ENCODE data around the gene MRM2.

The MRM2 gene

DNA sequence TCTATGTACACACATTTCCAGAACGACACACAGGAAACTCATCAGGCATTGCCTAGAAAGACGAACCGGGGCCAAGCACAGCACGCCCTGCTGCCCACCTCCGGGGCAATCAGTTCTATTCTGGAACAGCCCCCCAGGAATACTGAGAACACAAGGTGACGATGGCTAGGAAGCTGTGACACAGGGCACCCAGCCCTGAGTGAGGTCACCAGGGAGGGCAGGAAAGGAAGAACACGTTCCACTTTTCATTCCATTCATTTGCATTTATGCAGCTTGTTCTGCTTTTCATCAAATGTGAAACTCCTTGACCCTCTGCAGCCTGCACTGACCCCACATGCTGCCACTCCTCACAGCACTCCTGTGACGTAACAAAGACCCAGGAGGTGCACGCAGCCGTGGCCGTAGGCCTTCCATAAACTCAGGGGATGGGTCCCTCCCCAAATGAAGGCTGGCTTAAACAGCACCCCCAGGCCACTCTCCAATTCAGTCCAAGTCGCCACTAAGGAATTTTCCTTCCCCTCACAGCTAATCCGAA is 38.2 kb downstream of the MRM2 start:
- no peak for DNase-seq (ENCODE audit: low read depth, low spot score)

DNA sequence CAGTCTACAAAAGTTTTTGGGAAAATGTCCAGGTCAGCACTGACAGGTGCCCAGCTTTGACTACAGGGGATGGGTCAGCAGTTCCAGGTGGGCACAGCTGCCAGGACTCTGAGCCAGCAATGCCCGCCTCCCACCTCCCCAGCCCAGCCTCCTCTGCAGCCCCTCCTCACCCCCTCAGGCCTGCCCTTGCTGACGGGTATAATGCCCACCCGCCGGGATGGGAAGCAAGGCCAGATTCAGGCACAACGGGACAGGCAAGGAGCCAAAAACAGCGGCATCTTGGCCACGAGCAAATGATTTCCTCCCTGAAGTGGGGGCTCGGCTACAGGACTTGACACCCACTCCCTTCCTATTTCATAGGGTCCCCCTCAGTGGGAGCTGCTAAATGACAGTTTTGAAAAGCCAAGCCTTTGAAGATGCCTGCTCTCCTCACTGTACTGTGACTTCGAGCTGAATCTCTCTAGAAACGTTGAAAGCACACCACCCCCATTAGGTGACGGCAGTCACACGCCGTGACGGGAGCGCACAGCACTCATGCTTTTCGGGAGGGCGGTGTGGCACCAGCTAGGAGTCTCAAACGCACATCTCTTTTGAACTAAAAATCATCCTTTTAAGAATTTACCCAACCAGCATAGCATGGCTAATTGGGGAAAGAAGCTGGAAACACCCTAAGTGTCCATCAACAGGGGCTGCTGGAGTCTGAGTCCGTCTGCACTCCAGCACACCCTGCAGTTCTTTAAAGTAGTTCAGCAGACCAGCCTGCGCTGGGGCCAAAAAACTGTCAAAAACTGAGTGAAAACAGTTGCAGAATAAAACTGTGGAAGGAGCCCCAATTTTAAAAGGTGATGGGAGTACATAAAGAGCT is 38.9 kb downstream of the MRM2 start:
- DNase-seq (ENCODE audit: low read depth, low spot score): no peak

DNA sequence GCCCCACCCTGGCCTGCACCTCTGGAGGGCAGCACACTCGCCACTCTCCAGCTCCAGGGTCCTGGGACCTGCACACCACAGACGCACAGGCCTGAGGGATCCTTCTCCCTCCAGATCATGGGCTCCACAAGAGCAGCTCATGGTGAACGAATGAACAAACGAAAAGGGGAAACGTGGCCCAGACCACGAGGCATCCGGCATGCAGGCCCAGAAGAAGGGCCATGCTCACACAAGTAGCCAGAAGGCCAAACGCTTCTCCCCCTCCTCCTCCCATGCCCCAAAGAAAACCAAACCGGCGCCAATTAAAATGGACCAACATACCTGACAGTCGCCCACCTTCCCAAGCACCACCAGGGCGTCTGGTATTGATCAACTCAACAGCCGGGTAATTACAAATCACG is 39.6 kb downstream of the MRM2 start:
- DNase-seq (ENCODE audit: low read depth, low spot score): no peak

DNA sequence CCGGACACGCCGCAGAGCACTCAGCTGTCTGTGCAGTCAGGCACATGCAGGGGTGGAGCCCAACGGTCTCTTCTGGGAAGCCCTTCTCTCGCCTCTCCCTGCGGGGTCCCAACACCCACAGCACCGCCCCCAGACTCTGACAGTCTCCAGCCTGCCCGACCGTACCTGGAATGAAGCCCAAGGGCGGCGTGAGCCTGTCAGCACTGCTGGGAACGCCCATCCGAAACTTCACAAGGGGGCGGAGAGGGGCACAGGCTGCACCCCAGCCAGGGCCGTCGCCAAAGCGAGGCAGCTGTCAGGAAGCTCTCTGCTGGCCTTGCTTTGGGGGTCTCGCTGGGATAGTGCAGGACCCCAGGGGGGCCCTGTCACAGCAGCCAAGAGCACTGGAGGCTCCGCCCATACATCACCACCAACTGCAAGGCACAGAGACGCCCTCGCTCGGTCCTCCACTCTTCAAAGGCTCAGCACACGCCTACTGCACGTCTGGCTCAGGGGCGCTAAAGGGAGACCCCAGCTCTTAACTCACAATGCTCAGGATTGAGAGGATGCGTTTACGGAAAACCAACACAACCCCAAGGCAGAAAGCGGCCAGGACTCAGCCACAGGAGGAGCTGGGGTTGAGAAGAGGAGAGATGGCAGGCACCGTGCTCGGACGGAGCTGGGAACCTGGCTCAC is 40.2 kb downstream of the MRM2 start:
- no peak for DNase-seq (ENCODE audit: low read depth, low spot score)

DNA sequence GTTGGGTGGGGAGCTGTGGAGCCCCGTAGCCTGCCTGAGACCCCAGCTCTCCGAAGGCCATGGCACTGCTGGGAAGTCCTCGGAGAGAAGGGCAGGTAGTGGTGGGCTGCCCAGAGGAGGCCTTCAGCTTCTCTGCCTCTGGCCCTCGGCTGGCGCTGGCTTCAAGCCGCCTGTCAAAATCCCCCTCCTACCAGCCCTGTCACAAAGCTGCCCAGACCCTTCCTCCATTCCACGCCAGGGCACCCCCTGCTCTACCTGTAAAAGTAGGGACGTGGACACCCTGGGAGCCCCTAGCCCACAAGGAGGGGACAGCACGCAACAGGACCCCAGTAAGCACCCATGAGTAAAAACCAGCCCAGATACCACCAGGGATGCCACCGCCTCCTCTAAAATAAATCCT is 40.9 kb downstream of the MRM2 start:
- no peak for DNase-seq (ENCODE audit: low read depth, low spot score)

DNA sequence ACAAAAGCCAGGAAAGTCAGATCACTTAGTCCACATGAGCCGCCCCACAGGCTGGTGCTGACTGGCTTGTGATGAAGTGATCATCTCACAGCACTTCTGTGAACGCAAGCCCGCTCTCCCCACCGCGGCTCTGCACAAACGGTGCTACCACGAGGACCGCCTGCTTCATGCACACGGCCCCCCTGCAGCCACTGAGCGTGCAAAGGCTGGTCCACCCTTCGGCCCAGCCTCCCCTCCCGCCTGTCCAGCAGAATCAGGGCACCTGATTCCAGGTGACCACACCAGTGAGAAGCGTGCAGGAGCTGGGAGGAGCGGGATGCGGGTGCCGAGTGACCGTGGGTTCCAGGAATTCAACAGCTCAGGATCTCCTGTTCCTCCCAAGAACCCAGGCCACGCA is 41.4 kb downstream of the MRM2 start:
- no peak for DNase-seq (ENCODE audit: low read depth, low spot score)

GRCh38 chr7:2199956-2200583 is 41.9 kb downstream of the MRM2 start:
- no peak for DNase-seq (ENCODE audit: low read depth, low spot score)

DNA sequence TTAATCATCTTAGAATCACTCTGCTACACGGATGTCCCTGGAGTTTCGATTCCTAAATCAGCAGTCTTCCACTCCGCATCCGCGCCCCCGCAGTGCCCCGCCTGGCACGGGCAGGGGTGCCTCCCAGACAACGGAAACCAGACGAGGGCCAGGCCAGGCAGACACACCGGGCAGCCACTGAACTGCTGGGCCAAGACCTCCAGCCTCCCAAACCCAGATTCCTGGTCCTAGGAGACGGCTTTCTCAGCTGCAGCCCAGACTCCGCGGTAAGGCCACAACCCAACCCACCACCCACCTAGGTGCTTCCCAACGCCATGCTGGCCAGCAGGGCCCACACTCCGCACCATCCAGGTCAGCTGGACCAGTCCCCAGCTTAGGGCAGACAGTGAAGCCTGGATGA is 42.5 kb downstream of the MRM2 start:
- DNase-seq (ENCODE audit: low read depth, low spot score): no peak

GRCh38 chr7:2198760-2199159 is 43.2 kb downstream of the MRM2 start:
- DNase-seq (ENCODE audit: low read depth, low spot score): no peak

DNA sequence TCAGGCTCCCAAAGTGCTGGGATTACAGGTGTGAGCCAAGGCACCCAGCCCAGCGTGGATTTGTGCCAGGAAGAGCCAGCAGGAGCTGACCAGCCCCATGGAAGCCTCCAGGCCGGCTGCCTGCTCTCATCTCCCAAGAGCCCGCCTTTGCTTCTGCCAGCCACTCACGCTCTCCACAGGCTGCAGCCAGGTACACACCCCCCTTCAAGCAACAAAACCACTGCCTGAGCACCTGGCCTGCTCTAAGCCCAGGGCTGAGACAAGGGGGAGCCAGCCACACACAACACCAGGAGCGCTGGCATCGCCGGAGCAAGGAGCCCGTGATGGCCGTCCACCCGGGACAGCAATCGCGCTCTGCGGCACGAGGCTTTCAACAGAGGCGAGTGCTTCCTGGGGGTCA is 43.8 kb downstream of the MRM2 start:
- DNase-seq (ENCODE audit: low read depth, low spot score): no peak

DNA sequence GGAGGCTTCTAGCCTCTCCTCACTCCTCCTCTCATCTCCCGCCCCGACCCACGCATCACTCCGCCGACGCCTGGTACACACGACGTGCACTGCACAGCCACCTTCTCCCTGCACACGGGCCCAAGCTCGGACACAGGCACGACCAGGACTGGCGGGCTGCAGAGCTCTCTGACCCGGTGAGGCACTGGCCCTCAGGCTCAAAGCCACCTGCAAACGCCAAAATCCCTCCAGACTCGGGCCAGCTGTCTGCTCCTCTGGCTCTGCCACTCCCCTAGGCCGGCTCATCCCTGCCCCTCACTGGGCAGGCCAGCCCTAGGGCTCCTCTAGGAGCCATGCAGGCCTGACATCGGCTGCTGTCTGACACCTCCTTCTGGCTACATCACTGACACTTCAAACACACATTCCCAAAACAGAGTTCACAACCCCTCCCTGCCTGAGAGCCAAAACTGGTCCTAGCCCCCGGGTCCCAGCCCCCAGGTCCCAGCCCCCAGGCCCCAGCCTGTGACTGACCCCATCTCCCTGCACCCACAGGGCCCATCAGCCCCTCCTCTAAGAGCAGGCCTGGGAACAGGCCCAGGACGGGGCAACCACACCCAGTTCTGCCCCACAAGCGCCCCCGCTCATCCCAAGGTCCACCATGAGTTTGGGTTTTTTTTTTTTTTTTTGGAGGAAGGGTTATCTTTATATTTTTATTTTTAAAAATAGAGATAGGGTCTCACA is 44.4 kb downstream of the MRM2 start:
- DNase-seq (ENCODE audit: low read depth, low spot score): no peak

DNA sequence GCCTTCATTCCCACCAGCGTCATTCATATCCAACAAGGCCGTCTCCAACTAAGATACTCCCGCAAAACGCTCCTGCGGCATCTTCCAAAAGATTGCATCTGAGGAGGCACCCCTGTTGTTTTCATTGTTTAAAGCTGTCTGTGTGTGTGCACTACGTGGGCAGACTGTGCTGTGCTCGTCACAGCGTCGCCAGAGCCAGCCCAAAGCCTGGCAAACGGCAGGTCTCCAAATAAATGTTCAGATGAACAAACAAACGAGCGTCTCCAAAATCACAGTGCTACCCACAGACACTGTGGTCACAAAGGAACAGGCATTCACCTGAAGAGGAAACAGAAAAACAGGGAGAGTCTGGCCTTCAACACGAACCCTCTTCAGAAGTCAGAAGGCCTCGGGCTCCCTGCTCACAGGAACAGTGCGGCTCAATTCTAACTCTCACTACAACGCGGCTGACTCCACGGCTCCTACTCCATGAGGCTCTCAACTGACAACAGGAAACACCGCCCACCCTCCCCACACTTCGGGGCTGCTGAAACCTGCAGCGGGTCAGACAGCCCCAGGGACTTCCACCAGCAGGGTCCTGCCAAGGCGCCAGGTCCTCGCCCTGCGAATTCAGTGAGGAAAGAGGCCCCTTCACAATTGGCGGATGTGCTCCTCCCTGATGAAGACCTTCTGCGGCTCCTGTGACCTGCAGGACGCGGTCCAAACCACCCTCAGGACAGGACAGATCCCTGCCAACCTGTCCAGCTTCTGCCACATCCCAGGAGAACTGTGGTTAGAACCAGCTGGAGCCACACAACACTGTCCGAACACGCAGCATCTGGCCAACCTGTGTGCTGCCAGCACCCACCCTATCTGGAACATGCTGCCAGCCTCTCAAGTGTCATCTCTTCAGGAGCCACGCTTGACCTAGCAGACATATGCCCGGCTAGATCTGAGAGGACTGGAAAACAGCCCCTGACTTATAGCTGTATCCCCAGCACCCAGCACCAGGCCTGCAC is 45.3 kb downstream of the MRM2 start:
- DNase-seq (ENCODE audit: low read depth, low spot score): no peak

DNA sequence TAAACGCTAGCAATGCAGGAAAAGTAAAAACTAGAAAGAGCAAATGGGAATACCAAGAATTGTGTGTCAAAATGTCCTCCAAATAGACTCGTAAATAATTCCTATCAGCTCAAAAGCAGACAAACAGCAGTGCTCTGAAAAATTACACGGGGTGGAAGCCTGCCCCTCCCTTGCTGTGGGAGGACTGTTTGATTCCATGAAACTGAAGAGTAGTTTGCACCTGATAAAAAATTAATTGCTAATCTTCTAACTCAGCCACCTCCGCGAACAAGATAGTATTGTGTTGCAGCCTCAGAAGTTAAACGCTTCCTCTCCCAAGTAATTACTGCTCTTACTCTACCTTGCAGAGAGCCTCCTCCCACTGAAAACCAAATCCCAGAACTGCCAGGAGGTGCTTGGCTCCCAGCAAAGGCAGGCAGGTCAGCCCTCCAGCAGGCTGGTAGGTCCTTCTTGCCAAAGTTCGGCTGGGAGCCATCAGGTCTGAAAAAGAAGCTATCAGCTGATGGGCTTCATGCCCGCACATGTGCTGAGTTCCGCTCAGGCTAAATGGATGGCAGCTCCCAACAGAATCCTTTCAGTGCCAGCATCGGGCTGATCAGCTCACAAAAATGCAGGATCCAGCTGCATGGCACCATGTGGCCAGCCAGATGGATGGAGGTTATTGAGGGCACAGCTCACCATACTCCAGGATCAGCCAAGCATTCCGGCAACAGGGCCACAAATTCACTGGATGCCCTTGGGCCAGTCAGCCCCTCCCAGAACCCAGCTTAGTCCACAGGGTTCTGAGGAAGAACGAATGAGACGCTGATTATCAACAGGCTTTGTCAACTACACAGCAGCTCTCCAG is 46.4 kb downstream of the MRM2 start:
- no peak for DNase-seq (ENCODE audit: low read depth, low spot score)

- DNase-seq (ENCODE audit: low read depth, low spot score): no peak
Measured at GRCh38 chr7:2193575-2194305, 48.3 kb downstream of the MRM2 start.

- no peak for DNase-seq (ENCODE audit: low read depth, low spot score)
Measured at GRCh38 chr7:2192831-2193534, 49.0 kb downstream of the MRM2 start.

DNA sequence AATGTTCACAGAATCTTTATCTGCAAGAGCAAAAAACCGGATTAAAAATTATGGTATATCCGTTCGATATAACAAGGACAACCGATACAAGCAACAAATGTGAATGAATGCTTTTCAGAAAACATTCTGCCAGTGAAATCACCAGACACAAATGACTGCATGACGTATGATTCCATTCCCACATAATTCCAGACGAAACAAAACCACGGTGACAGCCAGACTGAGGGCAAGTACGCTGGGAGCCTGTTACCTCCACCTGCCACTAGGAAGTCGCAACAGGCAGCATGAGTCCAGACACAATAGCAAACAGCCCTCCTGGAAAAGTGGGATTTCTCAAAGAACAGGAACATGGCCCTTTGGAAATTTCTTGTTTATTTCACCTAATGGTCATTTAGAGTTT is 51.0 kb downstream of the MRM2 start:
- DNase-seq (ENCODE audit: low read depth, low spot score): no peak

- DNase-seq (ENCODE audit: low read depth, low spot score): no peak
Measured at GRCh38 chr7:2190531-2190930, 51.5 kb downstream of the MRM2 start.

- DNase-seq (ENCODE audit: low read depth, low spot score): no peak
Measured at GRCh38 chr7:2186166-2186565, 55.8 kb downstream of the MRM2 start.
